ENCODE measurements around the gene PP2D1.

DNA sequence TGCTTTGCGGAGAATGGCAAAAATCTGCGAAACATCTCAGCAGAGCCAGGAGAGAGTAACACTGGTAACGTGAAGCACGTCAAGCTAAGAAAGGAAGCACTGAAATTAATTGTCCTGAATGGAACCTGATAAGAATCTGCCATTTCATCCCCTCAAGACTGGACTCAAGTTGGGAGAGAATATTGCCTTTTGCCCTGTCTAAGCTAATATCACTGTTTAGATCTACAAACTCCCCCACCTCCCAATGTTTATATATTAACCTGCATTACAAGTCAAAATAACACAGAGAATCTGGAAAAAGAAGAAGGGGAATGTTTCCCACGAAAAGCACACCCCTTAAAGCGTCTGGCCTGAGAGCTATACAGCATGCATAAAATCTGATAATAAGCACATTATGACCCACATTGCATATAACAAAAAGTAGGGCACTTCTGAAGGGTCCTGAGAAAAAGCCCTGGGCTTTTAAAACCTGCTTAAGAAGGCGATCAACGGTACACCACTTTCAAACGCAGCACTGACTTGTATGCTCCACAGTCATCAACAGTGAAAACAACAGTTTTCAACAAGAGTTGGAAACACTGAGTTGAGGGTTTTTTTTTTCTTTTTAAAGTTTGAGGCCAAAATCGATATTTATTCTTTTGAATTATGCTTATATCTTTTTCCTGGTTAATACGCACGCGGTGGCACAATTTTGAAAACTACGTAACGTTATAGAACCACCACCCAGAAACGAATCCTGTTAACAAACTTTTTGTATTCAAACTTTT is 26.8 kb upstream of the PP2D1 start:
- TF ChIP-seq POLR2A (IDR thresholded peaks at IDR 0.05; ENCODE audit: control extremely low read depth in 1 of 2, low read depth in 2 of 2, low read length in 2 of 2) (no peak), CEBPB (IDR thresholded peaks at IDR 0.05; ENCODE audit: low read depth, low read length) (no peak), TCF12 (IDR thresholded peaks at IDR 0.05; ENCODE audit: low read depth, low read length) (no peak), SRF (IDR thresholded peaks at IDR 0.05; ENCODE audit: low read depth, low read length) (no peak), SP1 (IDR thresholded peaks at IDR 0.05; ENCODE audit: low read depth, low read length) (no peak), SUZ12 (IDR thresholded peaks at IDR 0.05; ENCODE audit: low read length) (no peak), JUND (IDR thresholded peaks at IDR 0.05; ENCODE audit: low read length) (no peak)
- TF ChIP-seq, protein P1, sequence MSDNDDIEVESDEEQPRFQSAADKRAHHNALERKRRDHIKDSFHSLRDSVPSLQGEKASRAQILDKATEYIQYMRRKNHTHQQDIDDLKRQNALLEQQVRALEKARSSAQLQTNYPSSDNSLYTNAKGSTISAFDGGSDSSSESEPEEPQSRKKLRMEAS (IDR thresholded peaks at IDR 0.05) = no peak
- TF ChIP-seq, protein P2, sequence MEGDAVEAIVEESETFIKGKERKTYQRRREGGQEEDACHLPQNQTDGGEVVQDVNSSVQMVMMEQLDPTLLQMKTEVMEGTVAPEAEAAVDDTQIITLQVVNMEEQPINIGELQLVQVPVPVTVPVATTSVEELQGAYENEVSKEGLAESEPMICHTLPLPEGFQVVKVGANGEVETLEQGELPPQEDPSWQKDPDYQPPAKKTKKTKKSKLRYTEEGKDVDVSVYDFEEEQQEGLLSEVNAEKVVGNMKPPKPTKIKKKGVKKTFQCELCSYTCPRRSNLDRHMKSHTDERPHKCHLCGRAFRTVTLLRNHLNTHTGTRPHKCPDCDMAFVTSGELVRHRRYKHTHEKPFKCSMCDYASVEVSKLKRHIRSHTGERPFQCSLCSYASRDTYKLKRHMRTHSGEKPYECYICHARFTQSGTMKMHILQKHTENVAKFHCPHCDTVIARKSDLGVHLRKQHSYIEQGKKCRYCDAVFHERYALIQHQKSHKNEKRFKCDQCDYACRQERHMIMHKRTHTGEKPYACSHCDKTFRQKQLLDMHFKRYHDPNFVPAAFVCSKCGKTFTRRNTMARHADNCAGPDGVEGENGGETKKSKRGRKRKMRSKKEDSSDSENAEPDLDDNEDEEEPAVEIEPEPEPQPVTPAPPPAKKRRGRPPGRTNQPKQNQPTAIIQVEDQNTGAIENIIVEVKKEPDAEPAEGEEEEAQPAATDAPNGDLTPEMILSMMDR (IDR thresholded peaks at IDR 0.05; ENCODE audit: control extremely low read depth in 1 of 3, insufficient read depth in 1 of 3, low read depth in 1 of 3, low read length in 3 of 3) = no peak

All from H1 (cell line).